ENCODE measurements around the gene USP32.
A peak's percentile ranks its signal among the peaks of the same experiment; 100 is the strongest.
"Not testable (repeated sequence)": the region's sequence is repeated elsewhere in the genome, so short reads cannot be mapped to it uniquely, and the experiment has no call there.

USP32 gene

GRCh38 chr17:60406887-60407286, 15.0 kb upstream of the USP32 start:
- no peak for DNase-seq (ENCODE audit: low read depth)
- no peak overlapping the region for H3K4me3 ChIP-seq (ENCODE audit: low read depth, low read length)

DNA sequence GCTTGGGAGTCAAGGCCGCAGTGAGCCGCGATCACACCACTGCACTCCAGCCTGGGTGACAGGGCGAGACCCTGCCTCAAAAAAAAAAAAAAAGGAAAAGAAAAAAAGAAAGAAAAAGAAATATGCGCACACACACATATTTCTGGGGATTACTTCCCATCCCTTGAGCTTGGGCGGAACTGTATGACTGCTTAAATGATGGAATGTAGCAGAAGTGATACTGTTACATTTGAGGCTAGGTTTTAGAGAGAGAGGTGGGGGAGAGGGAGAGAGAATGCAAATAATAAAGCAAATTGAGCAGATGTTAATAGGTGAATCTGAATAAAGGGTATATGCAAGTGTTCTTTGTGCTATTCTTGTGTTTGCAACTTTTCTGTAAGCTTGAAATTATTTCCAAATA, 12.0 kb upstream of the USP32 start:
- no peak for DNase-seq (ENCODE audit: low read depth)

DNA sequence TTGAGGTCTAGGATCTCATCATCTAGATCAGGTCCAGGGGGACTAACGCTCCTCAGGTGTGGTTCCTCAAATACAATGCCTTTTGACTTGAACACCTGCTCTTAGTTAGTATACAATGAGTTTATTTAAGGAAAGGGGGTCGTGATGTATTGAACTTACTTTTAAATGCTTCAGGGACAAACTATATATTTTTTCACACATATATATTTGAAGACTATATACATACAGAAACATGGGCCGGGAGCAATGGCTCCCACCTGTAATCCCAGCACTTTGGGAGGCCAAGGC, 11.5 kb upstream of the USP32 start:
- DNase-seq (ENCODE audit: low read depth): no peak
- no peak overlapping the region for H3K4me3 ChIP-seq (ENCODE audit: low read depth, low read length)

More for the DNA sequence above, 12.0 kb upstream of the USP32 start:
- H3K4me3 ChIP-seq (ENCODE audit: low read depth, low read length): no peak overlapping the region

- DNase-seq (ENCODE audit: low read depth): no peak
- H3K4me3 ChIP-seq (ENCODE audit: low read depth, low read length): no peak overlapping the region
Observed at GRCh38 chr17:60401819-60402218, 9.9 kb upstream of the USP32 start.

DNA sequence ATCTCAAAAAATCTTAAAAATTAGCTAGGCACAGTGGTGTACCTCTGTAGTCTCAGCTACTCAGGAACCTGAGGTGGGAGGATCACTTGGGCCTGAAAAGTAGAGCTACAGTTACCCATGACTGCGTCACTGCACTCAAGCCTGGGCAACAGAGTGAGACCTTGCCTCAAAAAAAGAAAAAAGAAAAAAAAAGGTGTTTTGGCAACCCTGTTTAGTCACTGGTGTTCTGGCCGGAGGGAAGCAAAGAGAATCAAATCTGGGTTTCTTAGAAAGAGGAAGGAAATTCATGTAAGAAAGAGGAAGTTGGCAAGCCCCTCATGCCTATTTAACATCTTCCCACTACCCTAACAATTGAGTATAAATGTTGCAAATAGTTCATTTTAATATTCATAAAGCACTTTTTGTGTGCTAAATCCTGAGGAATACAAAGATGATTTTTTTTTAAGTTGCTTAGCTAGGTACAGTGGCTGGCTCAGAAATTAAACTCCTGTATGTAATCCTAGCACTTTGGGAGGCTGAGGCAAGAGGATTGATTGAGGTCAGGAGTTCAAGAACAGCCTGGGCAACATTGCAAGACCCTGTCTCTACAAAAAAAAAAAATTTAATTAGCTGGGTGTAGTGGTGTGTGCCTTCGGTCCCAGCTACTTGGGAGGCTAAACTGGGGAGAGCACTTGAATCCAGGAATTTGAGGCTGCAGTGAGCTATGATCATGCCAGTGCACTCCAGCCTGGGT, 6.5 kb upstream of the USP32 start:
- no peak for DNase-seq (ENCODE audit: low read depth)
- H3K4me3 ChIP-seq (ENCODE audit: low read depth, low read length): no peak overlapping the region

DNA sequence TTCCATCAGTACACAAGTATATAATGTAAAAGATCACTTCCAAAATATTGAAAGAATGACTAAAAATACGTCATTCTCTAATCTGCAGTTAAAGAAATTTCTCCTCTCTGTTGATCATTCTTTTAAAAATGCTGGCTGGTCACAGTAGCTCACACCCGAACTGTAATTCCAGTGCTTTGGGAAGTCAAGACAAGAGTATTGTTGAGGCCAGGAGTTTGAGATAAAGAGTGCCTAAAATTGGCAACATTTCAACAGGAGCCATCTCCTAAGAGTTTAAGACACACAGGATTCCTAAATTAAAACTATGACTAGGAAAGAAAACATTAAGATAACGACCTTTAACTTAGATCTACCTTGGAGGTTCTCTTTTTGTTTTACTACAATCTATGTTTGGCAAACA, 4.5 kb upstream of the USP32 start:
- no peak overlapping the region for H3K4me3 ChIP-seq (ENCODE audit: low read depth, low read length)

GRCh38 chr17:60395508-60396065, 3.7 kb upstream of the USP32 start:
- H3K4me3 ChIP-seq (ENCODE audit: low read depth, low read length): no peak overlapping the region
- no peak for DNase-seq (ENCODE audit: low read depth)

More for the DNA sequence above, 4.5 kb upstream of the USP32 start:
- no peak for DNase-seq (ENCODE audit: low read depth)

DNA sequence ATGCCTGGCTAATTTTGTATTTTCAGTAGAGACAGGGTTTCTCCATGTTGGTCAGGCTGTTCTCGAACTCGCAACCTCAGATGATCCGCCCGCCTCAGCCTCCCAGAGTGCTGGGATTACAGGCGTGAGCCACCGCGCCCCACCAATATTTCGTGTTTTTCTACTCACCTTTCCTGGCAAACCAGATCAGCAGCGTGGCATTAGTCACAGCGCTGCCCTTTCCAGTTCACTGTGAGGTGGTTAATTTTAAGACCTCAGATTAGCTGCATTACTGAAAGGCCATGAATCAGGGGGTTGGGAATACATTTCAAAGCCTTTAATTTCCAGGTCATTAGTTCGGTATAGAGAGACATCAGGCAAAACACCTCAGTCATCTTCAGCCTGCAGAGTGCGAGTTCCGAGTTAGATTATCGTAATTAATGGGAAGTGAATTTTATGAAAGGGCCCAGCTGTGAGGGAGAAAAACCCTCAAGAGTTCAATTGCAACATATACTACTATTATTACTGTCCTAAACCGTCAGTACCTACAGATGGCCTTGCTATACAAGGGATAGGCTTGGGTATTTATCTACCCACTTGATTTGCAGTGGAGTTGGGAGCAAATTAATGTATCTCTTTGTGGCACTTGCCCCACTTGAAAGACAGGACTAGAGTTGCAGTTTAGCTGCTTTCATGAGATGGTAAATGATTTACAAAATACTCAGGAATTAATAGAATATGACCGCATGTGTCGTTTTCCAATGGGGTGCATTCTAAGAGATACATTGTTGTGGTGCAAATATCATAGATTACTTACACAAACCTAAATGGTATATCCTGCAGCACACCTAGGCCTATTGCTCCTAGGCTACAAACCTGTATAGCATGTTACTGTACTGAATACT, 2.1 kb upstream of the USP32 start:
- no peak for DNase-seq (ENCODE audit: low read depth)
- no peak overlapping the region for H3K4me3 ChIP-seq (ENCODE audit: low read depth, low read length)

- peak overlapping the region; percentile 96 for H3K4me3 ChIP-seq (ENCODE audit: low read depth, low read length)
- peak; percentile 28 for DNase-seq (ENCODE audit: low read depth)
Observed at GRCh38 chr17:60392845-60393702, 1.1 kb upstream of the USP32 start.

DNA sequence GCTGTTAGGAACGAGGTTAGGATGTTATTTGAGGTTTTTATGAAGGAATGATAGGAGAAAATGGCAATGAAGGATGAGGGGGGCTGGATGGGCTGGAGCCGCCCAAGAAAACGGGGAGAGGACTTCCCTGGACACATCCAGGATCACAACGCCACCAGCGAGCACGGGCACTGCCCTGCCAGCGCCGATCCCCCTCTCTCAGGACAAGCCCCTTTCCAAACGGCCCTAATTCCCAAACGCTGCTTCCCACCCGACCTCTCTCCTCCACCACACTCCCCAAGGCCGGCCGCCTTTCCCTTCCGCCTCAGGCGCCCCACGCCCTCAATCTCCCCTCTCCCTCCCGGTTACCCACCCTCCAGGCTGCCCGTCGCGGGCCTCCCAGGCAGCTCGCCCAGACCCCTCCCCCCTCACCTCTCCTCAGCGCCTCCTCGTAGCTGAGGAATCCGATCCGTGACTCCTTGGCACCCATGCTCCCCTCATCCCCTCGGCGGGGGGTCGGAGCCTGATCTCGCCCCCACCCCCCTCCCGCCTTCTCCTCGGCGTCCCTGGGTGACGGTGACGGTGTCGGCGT, 377 bp downstream of the USP32 start:
- H3K4me3 ChIP-seq (ENCODE audit: low read depth, low read length): peak overlapping the region; percentile 96
- no peak for DNase-seq (ENCODE audit: low read depth)

DNA sequence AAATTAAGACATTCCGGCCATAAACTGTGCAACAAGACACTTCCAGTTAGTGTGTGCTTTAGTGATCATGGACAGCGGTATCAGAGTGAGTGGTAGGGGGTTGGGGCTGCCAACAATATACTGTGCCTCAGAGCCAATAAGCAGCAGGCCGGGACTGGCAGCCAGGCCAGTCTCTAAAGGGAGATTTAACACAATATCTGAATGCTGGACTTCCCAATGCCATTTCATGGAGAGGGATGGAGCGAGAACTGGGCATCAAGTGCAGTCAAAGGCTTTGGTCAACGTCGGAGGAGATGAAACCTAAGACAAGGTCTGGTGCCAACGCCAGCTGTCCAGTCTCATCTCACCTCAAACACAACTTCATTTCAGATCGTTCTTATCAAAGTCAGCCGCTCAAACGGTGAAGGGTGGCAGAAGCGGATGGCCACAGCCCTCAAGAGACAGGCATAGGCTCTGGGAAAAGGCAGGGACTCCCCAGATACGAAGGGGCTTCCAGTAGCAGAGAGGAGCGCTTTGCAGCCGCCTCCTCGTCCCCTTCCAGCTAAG, 935 bp downstream of the USP32 start:
- peak; percentile 27 for DNase-seq (ENCODE audit: low read depth)
- H3K4me3 ChIP-seq (ENCODE audit: low read depth, low read length): peak overlapping the region; percentile 96

DNA sequence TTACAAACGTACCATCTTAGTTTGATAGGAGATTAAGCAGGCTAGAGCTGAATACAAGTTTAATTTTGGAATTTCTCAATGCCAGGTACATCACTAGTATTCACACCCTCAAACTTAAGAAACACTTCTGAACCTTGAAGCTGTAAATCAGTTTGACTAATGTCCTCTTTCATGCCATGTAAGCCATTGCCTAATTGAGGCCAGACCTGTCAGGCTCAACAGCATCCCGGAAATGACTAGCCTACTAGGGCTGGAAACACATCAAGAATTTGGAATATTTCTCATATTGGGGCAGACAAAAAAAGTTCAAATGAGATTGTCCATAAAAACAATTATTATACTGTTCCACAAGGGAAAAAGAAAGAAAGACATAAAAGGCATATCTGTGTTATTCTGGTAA, 1.7 kb downstream of the USP32 start:
- H3K4me3 ChIP-seq (ENCODE audit: low read depth, low read length): peak overlapping the region; percentile 96
- peak; percentile 26 for DNase-seq (ENCODE audit: low read depth)

GRCh38 chr17:60388742-60389141, 3.2 kb downstream of the USP32 start:
- no peak overlapping the region for H3K4me3 ChIP-seq (ENCODE audit: low read depth, low read length)
- DNase-seq (ENCODE audit: low read depth): no peak

DNA sequence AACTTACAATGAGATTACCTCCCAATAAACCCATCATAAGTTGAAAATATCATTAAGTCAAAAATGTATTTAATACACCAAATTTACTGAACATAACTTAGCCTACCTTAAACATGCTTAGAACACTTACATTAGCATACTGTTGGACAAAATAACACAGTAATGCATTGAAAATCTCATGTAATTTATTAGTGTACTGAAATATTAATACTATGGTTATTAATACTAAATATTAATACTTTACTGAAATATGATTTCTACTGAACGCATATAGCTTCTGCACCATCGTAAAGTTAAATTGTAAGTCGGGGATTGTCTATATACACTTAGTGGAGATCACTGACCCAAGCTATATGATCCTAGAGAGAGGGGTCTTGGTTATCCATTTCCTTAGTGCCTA, 4.3 kb downstream of the USP32 start:
- no peak overlapping the region for H3K4me3 ChIP-seq (ENCODE audit: low read depth, low read length)
- DNase-seq (ENCODE audit: low read depth): no peak

DNA sequence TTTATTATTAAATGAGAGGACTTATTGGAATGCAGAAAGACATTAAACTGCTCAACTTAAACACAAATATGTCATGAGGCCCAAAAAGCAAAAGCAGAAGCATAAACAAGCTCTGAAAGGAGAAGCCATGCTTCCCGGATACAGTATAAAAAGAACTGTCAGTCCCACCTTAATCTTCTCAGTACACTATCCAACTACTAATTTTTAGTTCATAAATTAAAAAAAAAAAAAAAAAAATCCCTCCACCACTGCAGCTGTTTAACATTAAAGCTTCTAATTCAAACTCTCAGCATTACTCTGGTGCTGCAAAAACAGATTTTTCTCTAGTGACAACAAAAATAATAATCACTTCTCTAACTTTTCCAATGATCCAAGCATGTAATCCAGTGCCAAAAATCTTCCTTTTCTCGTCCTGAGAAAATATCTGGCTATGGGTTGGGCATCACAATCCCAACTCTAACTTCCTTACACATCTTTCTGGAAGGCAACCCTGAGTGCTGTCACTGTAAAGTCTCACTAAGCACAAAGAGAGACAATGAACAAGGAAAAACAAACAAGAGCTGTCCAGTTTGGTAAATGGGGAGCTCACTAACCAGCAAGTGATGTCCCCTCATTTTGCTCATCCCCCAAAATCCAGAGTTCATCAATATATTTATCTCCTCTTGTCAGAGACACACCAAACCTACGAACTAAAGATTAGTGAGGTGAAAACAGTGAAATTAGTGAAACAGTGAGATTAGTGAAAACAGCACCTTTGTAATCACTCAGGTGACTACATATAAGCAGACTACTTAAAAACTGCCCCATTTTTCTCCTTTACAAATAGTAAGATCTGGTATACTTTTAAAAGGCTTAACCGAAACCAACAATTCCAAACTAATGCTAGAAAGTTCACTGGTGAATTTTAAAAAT, 5.5 kb downstream of the USP32 start:
- DNase-seq (ENCODE audit: low read depth): no peak
- no peak overlapping the region for H3K4me3 ChIP-seq (ENCODE audit: low read depth, low read length)

- H3K4me3 ChIP-seq (ENCODE audit: low read depth, low read length); DNase-seq (ENCODE audit: low read depth): not testable (repeated sequence)
Observed at GRCh38 chr17:60384921-60385320, 7.0 kb downstream of the USP32 start.

DNA sequence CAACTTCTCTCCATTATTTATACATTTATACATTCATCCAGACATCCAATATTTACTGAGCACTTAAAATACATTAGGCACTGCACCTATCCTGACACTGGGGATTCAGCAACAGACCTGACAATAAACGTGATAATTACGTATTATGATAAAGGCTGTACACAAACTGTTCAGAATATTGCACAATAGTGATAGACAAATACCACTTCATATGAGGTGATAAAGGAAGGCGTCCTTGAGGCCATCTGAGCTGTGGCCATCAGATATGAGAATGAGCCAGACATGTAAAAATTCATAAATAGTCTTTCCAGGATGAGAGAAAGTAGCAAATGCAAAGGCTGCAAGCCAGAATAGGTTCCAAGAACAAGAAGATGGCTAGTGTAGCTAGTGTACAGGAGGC, 8.6 kb downstream of the USP32 start:
- no peak for DNase-seq (ENCODE audit: low read depth)
- H3K4me3 ChIP-seq (ENCODE audit: low read depth, low read length): no peak overlapping the region

- DNase-seq (ENCODE audit: low read depth): no peak
- no peak overlapping the region for H3K4me3 ChIP-seq (ENCODE audit: low read depth, low read length)
Observed at GRCh38 chr17:60381958-60382357, 10.0 kb downstream of the USP32 start.

Data from skeletal muscle cell (primary cell).